ENCODE data around the gene PIK3R1. TPM values are rescaled to one million over a fixed set of nuclear protein-coding genes. Genes with fewer than 3 reads are reported as not detected.

The PIK3R1 gene
- total RNA-seq, 1 experiment from 2014 or later = 11.3 TPM

DNA sequence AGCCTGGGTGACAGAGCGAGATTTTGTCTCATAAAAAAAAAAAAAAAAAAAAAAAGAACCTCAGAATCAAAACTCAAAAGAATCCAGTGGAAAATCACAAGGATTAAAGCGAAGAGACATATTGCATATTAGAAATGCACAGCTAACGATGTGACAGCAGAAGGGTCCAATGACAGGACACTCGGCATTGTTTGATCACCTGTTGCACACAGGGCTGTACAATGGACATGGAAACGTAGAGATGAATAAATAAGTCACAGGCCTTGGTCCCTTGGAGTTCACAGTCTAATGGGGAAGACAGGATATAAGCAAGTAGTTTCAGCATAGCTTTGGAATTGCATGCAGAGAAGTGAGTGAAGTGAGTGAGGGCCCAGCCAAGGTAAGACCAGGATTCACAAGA lies 25.9 kb upstream of the PIK3R1 start:
- Histone ChIP-seq H4K91ac (ENCODE audit: insufficient read length, low read depth, low read length) (no peak overlapping the region), H3K27ac (ENCODE audit: insufficient read length, low read depth, low read length) (no peak overlapping the region), H3K79me2 (ENCODE audit: insufficient read depth, low read length) (no peaks in the 10 kb centered on the region), H2BK15ac (ENCODE audit: low read depth, low read length) (no peak overlapping the region), H2BK12ac (ENCODE audit: insufficient read length, low read depth, low read length) (no peak overlapping the region), H3K27me3 (ENCODE audit: insufficient read depth, low read length) (no peaks in the 10 kb centered on the region), H3K23ac (ENCODE audit: insufficient read length, low read depth, low read length) (no peak overlapping the region), H2BK120ac (ENCODE audit: low read depth, low read length, poor library complexity, severe bottlenecking) (no peak overlapping the region), H3K9ac (ENCODE audit: extremely low read depth, insufficient read length, low read length) (no peak overlapping the region), H3K18ac (ENCODE audit: insufficient read length, low read depth, low read length) (no peak overlapping the region), H2BK20ac (ENCODE audit: low read depth, low read length, poor library complexity, severe bottlenecking) (no peak overlapping the region), H2BK5ac (ENCODE audit: insufficient read length, low read length) (no peak overlapping the region), H3K14ac (ENCODE audit: insufficient read depth, low read length) (no peak overlapping the region), H2AK5ac (ENCODE audit: insufficient read length, low read length) (no peak overlapping the region), H4K5ac (ENCODE audit: insufficient read length, low read depth, low read length) (no peak overlapping the region), H2AFZ (ENCODE audit: low read length) (no peak overlapping the region), H3K56ac (ENCODE audit: insufficient read length, low read depth, low read length) (no peak overlapping the region), H3K4me2 (ENCODE audit: insufficient read depth, insufficient read length, low read length) (no peak overlapping the region), H3K4me1 (ENCODE audit: insufficient read depth, low read length) (peaks cover 17% of the 10 kb centered on the region), H4K20me1 (ENCODE audit: control insufficient read depth, insufficient read depth, insufficient read length) (peaks cover 2% of the 10 kb centered on the region), H3K4ac (ENCODE audit: low read depth, low read length) (no peak overlapping the region), H3T11ph (ENCODE audit: low read length) (no peak overlapping the region), H3K79me1 (ENCODE audit: insufficient read depth, low read depth, low read length, poor library complexity, severe bottlenecking) (no peaks in the 10 kb centered on the region), H3K9me3 (ENCODE audit: control insufficient read depth, low read depth, low read length) (no peaks in the 10 kb centered on the region), H4K8ac (replicated peaks; ENCODE audit: insufficient read length, low read depth, low read length) (no peak overlapping the region), H3K23me2 (ENCODE audit: insufficient read length, low read depth, low read length, poor library complexity, severe bottlenecking) (peaks cover 7% of the 10 kb centered on the region)
- H3K36me3 Mint-ChIP-seq (ENCODE audit: insufficient read depth in 1 of 3, low read depth in 3 of 3) = no peaks in the 10 kb centered on the region; a peak in 1 of 7 replicates
- TF ChIP-seq, protein P1, sequence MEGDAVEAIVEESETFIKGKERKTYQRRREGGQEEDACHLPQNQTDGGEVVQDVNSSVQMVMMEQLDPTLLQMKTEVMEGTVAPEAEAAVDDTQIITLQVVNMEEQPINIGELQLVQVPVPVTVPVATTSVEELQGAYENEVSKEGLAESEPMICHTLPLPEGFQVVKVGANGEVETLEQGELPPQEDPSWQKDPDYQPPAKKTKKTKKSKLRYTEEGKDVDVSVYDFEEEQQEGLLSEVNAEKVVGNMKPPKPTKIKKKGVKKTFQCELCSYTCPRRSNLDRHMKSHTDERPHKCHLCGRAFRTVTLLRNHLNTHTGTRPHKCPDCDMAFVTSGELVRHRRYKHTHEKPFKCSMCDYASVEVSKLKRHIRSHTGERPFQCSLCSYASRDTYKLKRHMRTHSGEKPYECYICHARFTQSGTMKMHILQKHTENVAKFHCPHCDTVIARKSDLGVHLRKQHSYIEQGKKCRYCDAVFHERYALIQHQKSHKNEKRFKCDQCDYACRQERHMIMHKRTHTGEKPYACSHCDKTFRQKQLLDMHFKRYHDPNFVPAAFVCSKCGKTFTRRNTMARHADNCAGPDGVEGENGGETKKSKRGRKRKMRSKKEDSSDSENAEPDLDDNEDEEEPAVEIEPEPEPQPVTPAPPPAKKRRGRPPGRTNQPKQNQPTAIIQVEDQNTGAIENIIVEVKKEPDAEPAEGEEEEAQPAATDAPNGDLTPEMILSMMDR (conservative IDR thresholded peaks at IDR 0.05) = no peak
- peaks cover 1% of the 10 kb centered on the region for H3K27me3 Mint-ChIP-seq (ENCODE audit: low read depth)
- no peak overlapping the region for H3K27ac Mint-ChIP-seq
- peaks cover 0 to 2% of the 10 kb centered on the region in 2 experiments; a peak in 1 of 5 replicates for H3K9me3 Mint-ChIP-seq
- WGBS (ENCODE audit: extremely low coverage, insufficient read length, low lambda C conversion rate) = no CpG with 5 or more reads among the region's 5 CpGs
- no peak overlapping the region; a peak in 1 of 5 replicates for H3K4me3 Mint-ChIP-seq
- DNase-seq = no peak
- peaks cover 55 to 60% of the 10 kb centered on the region in 2 experiments for H3K4me1 Mint-ChIP-seq

All from H9 (cell line).